A673 (cell line): ENCODE results near the gene IGF2BP1. TPM values are rescaled to one million over a fixed set of nuclear protein-coding genes. Genes with fewer than 3 reads are reported as not detected.

Experiments used
- BruUV-seq: library from RNA; stranded (reverse); fragments of 400-500 nt; replicated peaks from 2 replicates; lab custom pipeline; 2021; lab: Mats Ljungman, UMichigan
- CTCF ChIA-PET: fragments of 300-600 bp; sonication (Branson Sonifier 250); formaldehyde crosslinking; loops from one replicate; lab custom pipeline; 2022; ENCODE audit warnings: antibody characterized with exemption; lab: Charles Lee
- POLR2A ChIA-PET: fragments of 300-600 bp; sonication (Branson Sonifier 250); formaldehyde crosslinking; loops from one replicate; lab custom pipeline; 2022; ENCODE audit warnings: antibody characterized with exemption; ENCODE audit not compliant: low non-redundant PET; lab: Charles Lee
- DNase-seq: peaks from one replicate; pipeline ENCODE4 v3.0.0-alpha.2; 2015; ENCODE audit warnings: low spot score
- H3K27ac ChIP-seq: fragments of 200-600 bp; sonication (generic); 2 replicates; pipeline ENCODE4 v1.5.1; 2016; ENCODE audit warnings: mixed run types, low read depth, mild to moderate bottlenecking, mixed read lengths, antibody characterized with exemption, low read length; ENCODE audit not compliant: poor library complexity, severe bottlenecking
- H3K27me3 ChIP-seq: fragments of 200-600 bp; sonication (generic); replicated peaks from 2 replicates; pipeline ENCODE4 v1.6.1; 2017; ENCODE audit warnings: mixed run types, low read depth, mild to moderate bottlenecking, mixed read lengths, antibody characterized with exemption, low read length; ENCODE audit not compliant: insufficient read depth, poor library complexity
- H3K36me3 ChIP-seq: fragments of 200-600 bp; sonication (generic); 2 replicates; pipeline ENCODE4 v1.6.1; 2016; ENCODE audit warnings: mixed run types, mild to moderate bottlenecking, mixed read lengths, antibody characterized with exemption, low read length; ENCODE audit not compliant: insufficient read depth, poor library complexity, severe bottlenecking
- H3K4me1 ChIP-seq: fragments of 200-600 bp; sonication (generic); 2 replicates; pipeline ENCODE4 v1.6.1; 2017; ENCODE audit warnings: mixed run types, mild to moderate bottlenecking, mixed read lengths, antibody characterized with exemption, low read length; ENCODE audit not compliant: insufficient read depth, poor library complexity, severe bottlenecking
- H3K4me3 ChIP-seq: fragments of 200-600 bp; sonication (generic); 2 replicates; pipeline ENCODE4 v1.5.1; 2016; ENCODE audit warnings: low read depth, mixed run types, mild to moderate bottlenecking, mixed read lengths, low read length; ENCODE audit not compliant: poor library complexity, severe bottlenecking
- H3K9me3 ChIP-seq: fragments of 200-600 bp; sonication (generic); 2 replicates; pipeline ENCODE4 v1.6.1; 2016; ENCODE audit warnings: mixed run types, low read depth, mild to moderate bottlenecking, mixed read lengths, antibody characterized with exemption, low read length; ENCODE audit not compliant: poor library complexity, severe bottlenecking
- CTCF ChIP-seq: fragments of 300-800, 200-600 bp; sonication (generic); conservative IDR thresholded peaks from 2 replicates; pipeline ENCODE4 v1.5.1; 2017; ENCODE audit warnings: low read depth, mild to moderate bottlenecking, antibody characterized with exemption, low read length, moderate library complexity, mixed read lengths
- EZH2 ChIP-seq: fragments of 200-600 bp; sonication (generic); IDR thresholded peaks from 2 replicates; pipeline ENCODE4 v1.6.1; 2017; ENCODE audit warnings: borderline replicate concordance, low read depth, mild to moderate bottlenecking, mixed read lengths, antibody characterized with exemption, low read length; ENCODE audit not compliant: poor library complexity, severe bottlenecking
- intact Hi-C: fragments of 100-400 bp; cut with micrococcal nuclease; formaldehyde crosslinking; loops from one replicate; pipeline ENCODE4 v1.10.0; 2022; ENCODE audit not compliant: unreplicated experiment
- total RNA-seq: library from RNA; stranded (reverse); gene quantifications from 2 replicates; pipeline ENCODE4 v1.2.3, GENCODE V29; 2021

IGF2BP1 gene
- total RNA-seq, 1 experiment from 2014 or later, result 517 TPM

DNA sequence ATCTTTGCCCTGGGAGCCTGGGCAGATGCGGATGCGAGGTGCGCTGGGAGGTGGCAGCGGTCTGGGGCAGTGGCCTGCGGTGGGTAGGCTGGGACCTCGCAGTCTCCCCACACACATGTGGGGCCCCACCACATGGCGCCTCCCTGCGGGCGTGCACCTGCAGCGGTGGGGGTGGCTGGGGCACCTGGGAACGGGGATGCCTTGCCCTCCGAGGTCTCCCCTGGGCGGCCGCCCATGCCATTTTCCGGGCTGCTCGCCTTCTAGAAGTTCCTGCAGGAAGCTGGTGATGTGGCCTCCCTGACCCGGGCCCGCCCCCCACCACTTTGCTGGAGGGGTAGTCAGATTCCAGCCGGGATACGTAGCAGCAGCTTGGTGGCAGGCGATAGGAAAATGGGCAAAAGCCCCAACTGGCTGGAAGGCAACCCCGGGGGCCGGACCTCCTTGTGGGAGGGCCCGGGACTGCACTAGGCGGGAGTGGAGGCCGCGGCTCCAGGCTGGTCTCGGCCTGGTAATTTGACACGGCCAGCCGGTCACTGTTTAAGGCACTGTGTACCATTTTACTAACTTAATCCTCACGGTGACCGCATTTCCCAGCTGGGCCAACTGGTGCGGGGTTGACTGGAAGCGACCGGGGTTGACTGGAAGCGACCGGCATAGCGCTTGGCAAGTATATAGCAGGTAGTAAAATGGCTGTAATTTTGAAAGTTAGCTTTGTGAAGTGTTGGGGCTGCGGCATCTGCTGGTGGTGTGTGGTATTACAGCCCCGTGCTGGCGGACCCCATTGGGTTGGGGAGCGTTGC, 38.5 kb downstream of the IGF2BP1 start:
- intact Hi-C loops, result loop anchor here (10.0 kb wide), 2 partner anchors 221 to 361 kb away; partner anchors contain the start of gene TTLL6
- POLR2A ChIA-PET, result interaction anchor here (0.7 to 0.9 kb wide), 2 partner anchors 100 to 220 kb away, joined by 4 read pairs; no protein-coding TSS in a partner anchor
- peak; percentile 83 for DNase-seq
- peak; percentile 90 for TF ChIP-seq CTCF
- TF ChIP-seq EZH2, result no peak
- no peak overlapping the region for H3K4me3 ChIP-seq
- CTCF ChIA-PET, result no interaction called here
- no TSS peak for BruUV-seq
- no peaks in the 10 kb centered on the region for H3K27me3 ChIP-seq
- peak overlapping the region; percentile 66 for H3K27ac ChIP-seq
- H3K36me3 ChIP-seq, result peaks cover 95% of the 10 kb centered on the region
- H3K4me1 ChIP-seq, result peaks cover 46% of the 10 kb centered on the region
- H3K9me3 ChIP-seq, result no peaks in the 10 kb centered on the region

GRCh38 chr17:49036270-49036626, 39.1 kb downstream of the IGF2BP1 start:
- Histone ChIP-seq H3K27ac (peak overlapping the region; percentile 66), H3K4me1 (peaks cover 40% of the 10 kb centered on the region), H3K36me3 (peaks cover 95% of the 10 kb centered on the region), H3K9me3 (no peaks in the 10 kb centered on the region), H3K4me3 (no peak overlapping the region), H3K27me3 (no peaks in the 10 kb centered on the region)
- BruUV-seq, result no TSS peak
- no peak for DNase-seq
- TF ChIP-seq EZH2 (no peak), CTCF (no peak)
- POLR2A ChIA-PET, result interaction anchor here (0.9 kb wide), 1 partner anchor 220 kb away, joined by 4 read pairs; no protein-coding TSS in a partner anchor
- CTCF ChIA-PET, result no interaction called here
- intact Hi-C loops, result loop anchor here (10.0 kb wide), 2 partner anchors 221 to 361 kb away; partner anchors contain the start of gene TTLL6

- Histone ChIP-seq H3K27me3 (no peaks in the 10 kb centered on the region), H3K4me1 (peaks cover 21% of the 10 kb centered on the region), H3K4me3 (no peak overlapping the region), H3K36me3 (peaks cover 98% of the 10 kb centered on the region), H3K9me3 (no peaks in the 10 kb centered on the region), H3K27ac (peak overlapping the region; percentile 64)
- no TSS peak for BruUV-seq
- intact Hi-C loops, result loop anchor here (10.0 kb wide), 2 partner anchors 223 to 363 kb away; partner anchors contain the start of gene TTLL6
- DNase-seq, result no peak
- ChIA-PET POLR2A (no interaction called here), CTCF (no interaction called here)
- TF ChIP-seq CTCF (no peak), EZH2 (no peak)
Measured at GRCh38 chr17:49038138-49038537, 41.0 kb downstream of the IGF2BP1 start.
